ENCODE data around the gene RAET1E. TPM values are rescaled to one million over a fixed set of nuclear protein-coding genes. Genes with fewer than 3 reads are reported as not detected.
A peak's percentile ranks its signal among the peaks of the same experiment; 100 is the strongest.

The RAET1E gene
- total RNA-seq, 1 experiment from 2014 or later, result not detected

- Mint-ChIP-seq H3K9me3 (ENCODE audit: unreplicated experiment) (no peaks in the 10 kb centered on the region), H3K4me1 (ENCODE audit: low read depth, unreplicated experiment) (peaks cover 7% of the 10 kb centered on the region), H3K36me3 (ENCODE audit: insufficient read depth, unreplicated experiment) (no peaks in the 10 kb centered on the region), H3K4me3 (ENCODE audit: unreplicated experiment) (no peak overlapping the region), H3K27ac (ENCODE audit: unreplicated experiment) (no peak overlapping the region), H3K27me3 (ENCODE audit: insufficient read depth, unreplicated experiment) (peaks cover 6% of the 10 kb centered on the region)
- Histone ChIP-seq H3K27me3 (replicated peaks; ENCODE audit: control insufficient read depth, insufficient read depth, low read length) (no peaks in the 10 kb centered on the region), H3K36me3 (ENCODE audit: control insufficient read depth, insufficient read depth, low read length) (no peaks in the 10 kb centered on the region), H3K4me3 (ENCODE audit: low read depth, low read length) (no peak overlapping the region), H3K9me3 (no peaks in the 10 kb centered on the region), H3K4me1 (no peaks in the 10 kb centered on the region)
- TF ChIP-seq CTCF (IDR thresholded peaks at IDR 0.05; ENCODE audit: insufficient read depth in 1 of 2, low read depth in 1 of 2, low read length in 1 of 2, severe bottlenecking in 1 of 2, unreplicated experiment in 1 of 2), result no peak
- intact Hi-C loops (cut with micrococcal nuclease; ENCODE audit: unreplicated experiment), result loop anchor here (10.0 kb wide), 1 partner anchor 305 kb away; the partner anchor contains the start of gene GINM1
- DNase-seq, result no peak
- ChIA-PET POLR2A (no interaction called here), CTCF (no interaction called here)
- no TSS peak for BruUV-seq (replicated peaks)
Observed at GRCh38 chr6:149869275-149869892, 28.5 kb downstream of the RAET1E start.

GRCh38 chr6:149867876-149868640 lies 29.9 kb downstream of the RAET1E start:
- H3K27me3 Mint-ChIP-seq (ENCODE audit: insufficient read depth, unreplicated experiment), result peaks cover 2% of the 10 kb centered on the region
- no peaks in the 10 kb centered on the region for H3K36me3 Mint-ChIP-seq (ENCODE audit: insufficient read depth, unreplicated experiment)
- peaks cover 7% of the 10 kb centered on the region for H3K4me1 Mint-ChIP-seq (ENCODE audit: low read depth, unreplicated experiment)
- BruUV-seq (replicated peaks), result no TSS peak
- ChIA-PET POLR2A (no interaction called here), CTCF (interaction anchor here (0.6 kb wide), 1 partner anchor 302 kb away, joined by 4 read pairs; the partner anchor contains the start of gene GINM1)
- Histone ChIP-seq H3K27me3 (replicated peaks; ENCODE audit: control insufficient read depth, insufficient read depth, low read length) (no peaks in the 10 kb centered on the region), H3K9me3 (no peaks in the 10 kb centered on the region), H3K4me1 (no peaks in the 10 kb centered on the region), H3K36me3 (ENCODE audit: control insufficient read depth, insufficient read depth, low read length) (no peaks in the 10 kb centered on the region), H3K4me3 (ENCODE audit: low read depth, low read length) (no peak overlapping the region)
- H3K4me3 Mint-ChIP-seq (ENCODE audit: unreplicated experiment), result no peak overlapping the region
- intact Hi-C loops (cut with micrococcal nuclease; ENCODE audit: unreplicated experiment), result loop anchor here (10.0 kb wide), 1 partner anchor 303 kb away; the partner anchor contains the start of gene GINM1
- H3K27ac Mint-ChIP-seq (ENCODE audit: unreplicated experiment), result no peak overlapping the region
- no peak for TF ChIP-seq CTCF (IDR thresholded peaks at IDR 0.05; ENCODE audit: insufficient read depth in 1 of 2, low read depth in 1 of 2, low read length in 1 of 2, severe bottlenecking in 1 of 2, unreplicated experiment in 1 of 2)
- DNase-seq, result peak in 1 of 2 experiments; percentile 43
- no peaks in the 10 kb centered on the region for H3K9me3 Mint-ChIP-seq (ENCODE audit: unreplicated experiment)

- Histone ChIP-seq H3K4me1 (peaks cover 4% of the 10 kb centered on the region), H3K9me3 (no peaks in the 10 kb centered on the region), H3K36me3 (ENCODE audit: control insufficient read depth, insufficient read depth, low read length) (no peaks in the 10 kb centered on the region), H3K27me3 (replicated peaks; ENCODE audit: control insufficient read depth, insufficient read depth, low read length) (no peaks in the 10 kb centered on the region), H3K4me3 (ENCODE audit: low read depth, low read length) (peak overlapping the region; percentile 75)
- H3K27ac Mint-ChIP-seq (ENCODE audit: unreplicated experiment), result no peak overlapping the region
- no peaks in the 10 kb centered on the region for H3K36me3 Mint-ChIP-seq (ENCODE audit: insufficient read depth, unreplicated experiment)
- no peaks in the 10 kb centered on the region for H3K27me3 Mint-ChIP-seq (ENCODE audit: insufficient read depth, unreplicated experiment)
- peak; percentile 43 to 72 for TF ChIP-seq CTCF (IDR thresholded peaks at IDR 0.05; ENCODE audit: insufficient read depth in 1 of 2, low read depth in 1 of 2, low read length in 1 of 2, severe bottlenecking in 1 of 2, unreplicated experiment in 1 of 2)
- H3K4me1 Mint-ChIP-seq (ENCODE audit: low read depth, unreplicated experiment), result peaks cover 22% of the 10 kb centered on the region
- intact Hi-C loops (cut with micrococcal nuclease; ENCODE audit: unreplicated experiment), result loop anchor here (1.0 to 10.0 kb wide), 4 partner anchors 25 to 300 kb away; partner anchors contain the start of gene GINM1
- no peaks in the 10 kb centered on the region for H3K9me3 Mint-ChIP-seq (ENCODE audit: unreplicated experiment)
- POLR2A ChIA-PET, result no interaction called here
- CTCF ChIA-PET, result interaction anchor here (0.7 to 2.6 kb wide), 4 partner anchors 20 to 34 kb away, joined by 3 to 6 read pairs (median 4); no protein-coding TSS in a partner anchor
- DNase-seq, result peak in 1 of 2 experiments; percentile 57
- no TSS peak for BruUV-seq (replicated peaks)
- peak overlapping the region; percentile 86 for H3K4me3 Mint-ChIP-seq (ENCODE audit: unreplicated experiment)
Observed at GRCh38 chr6:149864578-149865535, 33.1 kb downstream of the RAET1E start.

Data from Caco-2 (cell line).